Aorta (tissue), 5 donors: ENCODE measurements around the gene ADD3. TPM values are rescaled to one million over a fixed set of nuclear protein-coding genes. Genes with fewer than 3 reads are reported as not detected.
"Not testable (repeated sequence)": the region's sequence is repeated elsewhere in the genome, so short reads cannot be mapped to it uniquely, and the experiment has no call there.

Experiments used
- ATAC-seq: fragments of 200-7000 bp; cut with Tn5 transposase; one replicate; pipeline ENCODE4 v1.9.1; 2022; ENCODE audit warnings: moderate library complexity; ENCODE audit not compliant: low FRiP score
- DNase-seq, 2 donors: peaks; one replicate each; pipeline ENCODE4 v3.0.0-alpha.2; 2020
- H3K27ac ChIP-seq, 2 donors: one replicate each; pipeline ENCODE4 v1.5.1; 2013; ENCODE audit warnings: low read length in 2 of 2, mild to moderate bottlenecking in 2 of 2, moderate library complexity in 2 of 2, control low read depth in 1 of 2, inconsistent platforms in 1 of 2, low read depth in 1 of 2
- H3K27me3 ChIP-seq, 2 donors: one replicate each; pipeline ENCODE4 v1.6.1; 2013; ENCODE audit warnings: control low read depth in 1 of 2, low read length in 1 of 2, mild to moderate bottlenecking in 1 of 2, moderate library complexity in 1 of 2; ENCODE audit not compliant: insufficient read depth in 2 of 2, control insufficient read depth in 1 of 2
- H3K36me3 ChIP-seq, 2 donors: one replicate each; pipeline ENCODE4 v1.6.1; 2013; ENCODE audit warnings: control low read depth in 1 of 2, low read length in 1 of 2, mild to moderate bottlenecking in 1 of 2; ENCODE audit not compliant: insufficient read depth in 2 of 2, control insufficient read depth in 1 of 2
- H3K4me1 ChIP-seq, 2 donors: one replicate each; pipeline ENCODE4 v1.6.1; 2013; ENCODE audit warnings: low read length in 2 of 2, control low read depth in 1 of 2, mild to moderate bottlenecking in 1 of 2, moderate library complexity in 1 of 2; ENCODE audit not compliant: insufficient read depth in 2 of 2, control insufficient read depth in 1 of 2
- H3K4me3 ChIP-seq, 2 donors: one replicate each; pipeline ENCODE4 v1.5.1; 2013; ENCODE audit warnings: low read length in 2 of 2, control low read depth in 1 of 2, mild to moderate bottlenecking in 1 of 2
- H3K9me3 ChIP-seq: one replicate; pipeline ENCODE4 v1.6.1; 2013; ENCODE audit warnings: mild to moderate bottlenecking, low read length; ENCODE audit not compliant: control insufficient read depth
- WGBS, 2 donors: extraction: QIAGEN DNeasy Blood & Tissue Kit; methylation state at CpG; one replicate each; pipeline ENCODE4 v1.1.7; 2013; 5-methylcytosine and 5-hydroxymethylcytosine counted together
- intact Hi-C, 2 donors: fragments of 100-400 bp; cut with DNase I; formaldehyde crosslinking; loops; one replicate each; pipeline versions ENCODE4 v1.14.2 to v1.15.0; 2022
- polyA plus RNA-seq, 2 donors: library from polyadenylated mRNA; stranded (reverse); fragments of 200-250 nt; gene quantifications; one replicate each; pipeline ENCODE4 v1.2.3, GENCODE V29; 2013
- total RNA-seq, 2 donors: library from RNA; stranded (reverse); fragmentation: NEBNext Ultra II Directional; extraction: Animal tissue kit (Norgen Biotek cat#: 25700); gene quantifications; one replicate each; pipeline ENCODE4 v1.2.1, GENCODE V29; 2021
- donor health status: healthy with polysubstance abuse.
- donor health status: Bipolar disorder and iron deficiency.
- donor health status: DM: no; HTN: no; CAD: no.
- donor health status: DM: no; HTN: no; CAD: no.
- donor health status: DM: yes; HTN: yes; CAD: no.

ADD3 gene
- total and polyA plus RNA-seq, 4 donors: 41.1 to 197 (median 106) TPM

- H3K27me3 ChIP-seq: no peaks in the 10 kb centered on the region
- no peak overlapping the region for H3K27ac ChIP-seq
- no peak overlapping the region for H3K4me3 ChIP-seq
- peaks cover 0 to 4% of the 10 kb centered on the region in 2 donors for H3K4me1 ChIP-seq
- DNase-seq: no peak
- H3K36me3 ChIP-seq: no peaks in the 10 kb centered on the region
- no peaks in the 10 kb centered on the region for H3K9me3 ChIP-seq
- intact Hi-C loops: no loop called here
- ATAC-seq: no peak
- 36 to 40% methylated on average over 3 of the region's 3 CpGs for WGBS, 2 donors
Measured at GRCh38 chr10:110041479-110041829, 33.7 kb downstream of the ADD3 start.

- no peaks in the 10 kb centered on the region for H3K9me3 ChIP-seq
- intact Hi-C loops: no loop called here
- WGBS, 2 donors: 10 to 19% methylated on average over 3 of the region's 3 CpGs
- H3K27ac ChIP-seq: no peak overlapping the region
- ATAC-seq: no peak
- no peaks in the 10 kb centered on the region for H3K27me3 ChIP-seq
- H3K4me3 ChIP-seq: no peak overlapping the region
- no peak for DNase-seq
- peaks cover 0 to 4% of the 10 kb centered on the region in 2 donors for H3K4me1 ChIP-seq
- no peaks in the 10 kb centered on the region for H3K36me3 ChIP-seq
Measured at GRCh38 chr10:110042181-110042580, 34.4 kb downstream of the ADD3 start.

GRCh38 chr10:110042891-110043290 is 35.1 kb downstream of the ADD3 start:
- Histone ChIP-seq H3K4me1 (peaks cover 0 to 4% of the 10 kb centered on the region in 2 donors), H3K27ac (no peak overlapping the region), H3K27me3 (no peaks in the 10 kb centered on the region), H3K4me3 (no peak overlapping the region), H3K36me3 (no peaks in the 10 kb centered on the region), H3K9me3 (no peaks in the 10 kb centered on the region)
- intact Hi-C loops: no loop called here
- ATAC-seq (no peak), DNase-seq (no peak)
- 63 to 64% methylated on average over 4 of the region's 4 CpGs for WGBS, 2 donors

GRCh38 chr10:110044681-110045080 is 36.9 kb downstream of the ADD3 start:
- WGBS, 2 donors: 61 to 63% methylated on average over 2 of the region's 2 CpGs
- ATAC-seq (no peak), DNase-seq (no peak)
- H3K27me3 ChIP-seq: no peaks in the 10 kb centered on the region
- H3K9me3 ChIP-seq: no peaks in the 10 kb centered on the region
- H3K27ac ChIP-seq: no peak overlapping the region
- no peak overlapping the region for H3K4me3 ChIP-seq
- intact Hi-C loops: no loop called here
- peaks cover 0 to 4% of the 10 kb centered on the region in 2 donors for H3K4me1 ChIP-seq
- H3K36me3 ChIP-seq: no peaks in the 10 kb centered on the region

GRCh38 chr10:110045772-110046171 is 38.0 kb downstream of the ADD3 start:
- Histone ChIP-seq H3K27me3 (no peaks in the 10 kb centered on the region), H3K9me3 (no peaks in the 10 kb centered on the region), H3K36me3 (no peaks in the 10 kb centered on the region), H3K4me3 (no peak overlapping the region), H3K27ac (no peak overlapping the region), H3K4me1 (peaks cover 0 to 2% of the 10 kb centered on the region in 2 donors)
- 31 to 40% methylated on average over 2 of the region's 2 CpGs for WGBS, 2 donors
- no peak for ATAC-seq
- no peak for DNase-seq
- intact Hi-C loops: no loop called here

- DNase-seq, H3K27ac ChIP-seq, H3K4me1 ChIP-seq, H3K27me3 ChIP-seq, H3K36me3 ChIP-seq, H3K9me3 ChIP-seq, ATAC-seq, intact Hi-C loops, H3K4me3 ChIP-seq: not testable (repeated sequence)
- WGBS, 2 donors: 96 to 98% methylated on average over 2 of the region's 2 CpGs
Measured at GRCh38 chr10:110048145-110048544, 40.4 kb downstream of the ADD3 start.

GRCh38 chr10:110048781-110049180 is 41.0 kb downstream of the ADD3 start:
- 89 to 96% methylated on average over 1 of the region's 1 CpG for WGBS, 2 donors
- Histone ChIP-seq H3K9me3 (no peaks in the 10 kb centered on the region), H3K27me3 (no peaks in the 10 kb centered on the region), H3K27ac (no peak overlapping the region), H3K36me3 (no peaks in the 10 kb centered on the region), H3K4me3 (no peak overlapping the region), H3K4me1 (peaks cover 0 to 3% of the 10 kb centered on the region in 2 donors)
- intact Hi-C loops: no loop called here
- ATAC-seq: no peak
- no peak for DNase-seq

GRCh38 chr10:110049889-110050591 is 42.3 kb downstream of the ADD3 start:
- WGBS, 2 donors: 93 to 95% methylated on average over 7 of the region's 7 CpGs
- ATAC-seq, DNase-seq, H3K36me3 ChIP-seq, H3K4me1 ChIP-seq, H3K27me3 ChIP-seq, H3K27ac ChIP-seq, intact Hi-C loops, H3K9me3 ChIP-seq, H3K4me3 ChIP-seq: not testable (repeated sequence)

- intact Hi-C loops: no loop called here
- H3K4me1 ChIP-seq: peaks cover 3 to 5% of the 10 kb centered on the region in 2 donors
- no peak overlapping the region for H3K27ac ChIP-seq
- no peak for DNase-seq
- WGBS, 2 donors: 88 to 91% methylated on average over 2 of the region's 2 CpGs
- no peak overlapping the region for H3K4me3 ChIP-seq
- H3K9me3 ChIP-seq: no peaks in the 10 kb centered on the region
- H3K27me3 ChIP-seq: no peaks in the 10 kb centered on the region
- no peaks in the 10 kb centered on the region for H3K36me3 ChIP-seq
- ATAC-seq: no peak
Measured at GRCh38 chr10:110051487-110051886, 43.7 kb downstream of the ADD3 start.
